ENCODE measurements around the gene KIAA0232.

The KIAA0232 gene

GRCh38 chr4:6849691-6850090, 67.2 kb downstream of the KIAA0232 start:
- DNase-seq (ENCODE audit: low read depth in 3 of 3), result no peak

GRCh38 chr4:6851431-6851830, 68.9 kb downstream of the KIAA0232 start:
- no peak for DNase-seq (ENCODE audit: low read depth in 3 of 3)

DNA sequence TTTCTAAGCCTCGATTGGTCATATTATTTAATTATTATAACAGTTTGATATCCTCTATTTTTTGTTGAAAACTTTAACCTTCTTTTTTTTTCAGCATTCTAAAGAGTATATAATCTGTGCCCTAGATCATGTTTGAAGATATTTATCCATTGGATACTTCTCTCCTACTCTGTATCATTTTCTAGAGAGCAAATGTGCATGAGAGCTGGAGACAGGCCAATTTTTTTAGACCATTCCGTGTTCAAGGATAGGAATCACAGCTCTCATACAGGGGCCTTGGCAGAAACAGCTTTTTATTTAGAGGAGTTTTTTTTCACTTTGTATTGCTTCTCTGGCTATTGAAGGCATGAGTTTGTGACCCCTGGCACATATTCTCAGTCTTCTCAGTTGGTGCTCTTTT, 69.4 kb downstream of the KIAA0232 start:
- DNase-seq (ENCODE audit: low read depth in 3 of 3), result no peak

GRCh38 chr4:6852582-6852981, 70.1 kb downstream of the KIAA0232 start:
- DNase-seq (ENCODE audit: low read depth in 3 of 3), result no peak

- DNase-seq (ENCODE audit: low read depth in 3 of 3), result no peak
Measured at GRCh38 chr4:6854098-6854744, 71.7 kb downstream of the KIAA0232 start.

GRCh38 chr4:6855692-6856297, 73.3 kb downstream of the KIAA0232 start:
- DNase-seq (ENCODE audit: low read depth in 3 of 3), result peak in 1 of 3 experiments; percentile 25

DNA sequence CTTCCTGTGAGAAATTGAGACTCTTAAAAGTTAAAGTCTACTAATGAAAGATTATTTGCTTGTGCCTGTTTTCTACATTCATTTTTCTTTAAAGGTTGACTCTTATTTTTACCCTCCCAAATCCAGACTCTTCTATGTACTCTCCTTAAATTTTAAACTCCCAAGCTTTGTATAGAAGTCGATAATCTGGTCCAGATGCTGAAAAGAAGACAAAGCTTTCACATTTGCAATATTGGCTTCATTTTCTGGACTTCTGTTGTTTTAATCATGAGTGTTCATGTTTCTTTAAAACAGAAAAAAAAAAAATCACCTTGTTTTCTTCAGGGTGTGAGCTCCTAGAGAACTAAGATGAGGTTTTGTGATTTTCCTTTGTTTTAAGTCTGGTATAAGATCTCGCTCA, 73.9 kb downstream of the KIAA0232 start:
- no peak for DNase-seq (ENCODE audit: low read depth in 3 of 3)

DNA sequence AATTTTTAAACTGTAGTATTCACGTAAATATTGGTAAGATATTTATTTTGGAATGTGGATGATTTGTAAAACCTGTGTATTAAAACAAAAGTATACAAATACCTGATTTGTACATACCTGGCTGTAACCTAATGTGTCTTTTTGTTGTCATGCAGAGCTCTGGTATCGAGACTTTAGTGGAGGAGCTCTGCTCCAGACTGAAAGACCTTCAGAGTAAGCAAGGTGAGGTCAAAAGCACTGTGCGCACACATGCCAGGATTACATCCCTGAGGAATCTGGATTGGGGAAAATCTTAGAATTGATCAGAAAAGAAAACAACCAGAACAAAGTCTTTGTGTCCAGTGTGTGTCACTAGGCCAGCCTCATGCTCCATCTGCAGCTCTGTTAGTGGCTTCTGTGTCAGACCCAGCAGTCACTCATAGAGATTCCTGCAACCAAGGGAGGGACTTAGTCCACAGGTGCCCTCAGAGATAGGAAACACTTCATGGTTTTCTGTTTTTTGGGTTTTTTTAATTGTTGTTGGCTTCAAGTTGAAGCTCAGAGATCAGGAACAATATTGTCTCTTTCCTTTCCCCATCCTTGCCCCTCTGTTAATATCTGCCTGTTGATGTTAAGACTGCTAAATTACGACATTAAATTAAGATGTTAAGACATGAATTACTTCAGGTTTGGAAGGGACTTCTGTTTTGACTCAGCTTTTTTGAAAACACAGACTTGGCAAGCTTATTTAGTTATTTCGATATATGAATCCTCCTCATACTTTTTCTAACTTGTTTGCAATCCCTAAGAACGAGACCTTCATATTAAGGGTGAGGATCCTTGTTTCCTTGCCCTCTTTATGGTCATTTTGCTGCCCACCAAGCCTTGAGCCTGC, 74.7 kb downstream of the KIAA0232 start:
- no peak for DNase-seq (ENCODE audit: low read depth in 3 of 3)

DNA sequence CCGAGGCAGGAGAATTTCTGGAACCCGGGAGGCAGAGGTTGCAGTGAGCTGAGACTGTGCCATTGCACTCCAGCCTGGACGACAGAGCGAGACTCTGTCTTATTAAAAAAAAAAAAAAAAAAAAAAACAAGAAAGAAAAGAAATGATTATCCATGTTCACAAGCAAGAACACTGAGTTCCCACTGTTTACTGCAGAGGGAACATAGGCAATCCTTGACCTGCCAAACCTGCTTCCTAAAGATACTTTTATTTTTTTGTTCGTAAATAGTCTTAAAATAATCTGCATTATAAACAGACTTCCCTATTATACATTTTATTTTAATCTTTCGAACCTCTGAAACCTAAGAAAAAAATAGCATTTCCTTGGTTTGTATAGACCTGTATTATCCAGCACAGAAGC, 76.5 kb downstream of the KIAA0232 start:
- no peak for DNase-seq (ENCODE audit: low read depth in 3 of 3)

- DNase-seq (ENCODE audit: low read depth in 3 of 3), result no peak
Measured at GRCh38 chr4:6859543-6859942, 77.0 kb downstream of the KIAA0232 start.

DNA sequence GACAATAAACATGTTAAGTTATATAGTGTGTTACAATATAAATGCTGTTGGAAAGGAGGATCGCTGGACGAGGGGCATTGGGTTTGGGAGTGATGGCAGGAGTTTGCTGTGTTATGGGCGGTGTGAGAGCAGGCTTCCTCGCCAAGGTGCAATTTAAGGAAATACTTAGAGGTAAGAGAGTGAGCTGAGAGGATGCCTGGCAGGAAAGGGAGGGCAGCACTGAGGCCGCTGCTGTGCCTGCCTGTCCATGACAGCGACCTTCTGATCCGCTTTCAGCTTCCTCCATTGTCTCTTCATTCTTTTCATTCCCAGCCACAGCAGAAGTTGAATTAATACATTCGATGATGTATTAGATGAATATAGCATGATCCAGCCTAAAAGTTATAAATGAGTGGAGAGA, 85.9 kb downstream of the KIAA0232 start:
- no peak for DNase-seq (ENCODE audit: low read depth in 3 of 3)

DNA sequence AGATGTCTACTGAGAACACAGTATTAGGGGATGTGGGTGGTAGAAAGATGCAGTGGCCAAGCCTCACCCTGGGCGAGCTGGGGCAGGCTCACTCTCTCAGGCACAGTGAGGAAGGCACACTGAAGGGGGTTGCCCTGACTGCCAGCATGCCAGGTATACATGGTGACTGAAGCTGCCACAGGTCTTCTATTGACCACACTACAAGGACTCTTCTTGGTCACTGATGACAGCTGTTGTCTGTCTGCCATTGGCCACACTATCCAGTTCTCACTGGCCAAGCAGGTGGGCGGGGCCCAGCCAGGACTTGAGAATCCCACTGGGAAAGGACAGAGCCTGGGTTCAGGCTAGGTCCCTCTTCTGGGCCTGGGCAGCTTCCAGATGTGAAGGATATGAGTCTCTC, 87.4 kb downstream of the KIAA0232 start:
- no peak for DNase-seq (ENCODE audit: low read depth in 3 of 3)

- no peak for DNase-seq (ENCODE audit: low read depth in 3 of 3)
Measured at GRCh38 chr4:6873291-6873690, 90.8 kb downstream of the KIAA0232 start.

DNA sequence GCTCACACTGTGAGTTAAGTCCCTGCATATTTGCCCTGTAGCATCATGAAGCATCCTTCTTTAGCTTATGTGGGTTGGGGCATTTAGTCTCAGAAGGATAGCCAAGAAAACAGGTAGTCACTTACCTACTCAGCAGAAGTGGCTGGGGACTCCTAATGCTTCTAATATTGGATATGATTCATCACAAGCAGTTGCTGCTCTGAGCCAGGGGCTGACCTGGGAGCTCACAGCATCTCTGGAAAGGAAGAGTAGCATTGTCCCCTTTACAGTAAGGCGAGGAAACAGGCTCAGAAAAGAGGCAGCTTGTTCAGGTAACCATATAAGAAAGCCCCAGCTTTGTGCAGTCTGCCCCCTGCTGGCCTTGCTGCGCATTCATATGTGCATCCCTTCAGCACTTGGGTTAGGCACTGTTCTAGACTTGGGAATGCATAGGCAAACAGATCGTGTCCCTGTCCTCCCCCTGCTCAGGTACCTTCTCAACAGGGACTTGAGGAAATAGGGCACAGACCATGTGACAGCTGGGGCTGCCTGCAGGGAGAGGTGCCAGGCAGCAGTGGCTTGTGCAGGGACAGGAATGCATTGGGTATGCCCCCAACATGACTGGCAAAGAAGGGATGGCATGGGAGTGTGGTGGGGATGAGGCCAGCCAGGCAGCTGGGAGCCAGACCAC, 91.4 kb downstream of the KIAA0232 start:
- peak; percentile 65 to 79 (median 67) for DNase-seq (ENCODE audit: low read depth in 3 of 3)

- no peak for DNase-seq (ENCODE audit: low read depth in 3 of 3)
Measured at GRCh38 chr4:6874981-6875380, 92.5 kb downstream of the KIAA0232 start.

GRCh38 chr4:6875431-6875831, 92.9 kb downstream of the KIAA0232 start:
- no peak for DNase-seq (ENCODE audit: low read depth in 3 of 3)

DNA sequence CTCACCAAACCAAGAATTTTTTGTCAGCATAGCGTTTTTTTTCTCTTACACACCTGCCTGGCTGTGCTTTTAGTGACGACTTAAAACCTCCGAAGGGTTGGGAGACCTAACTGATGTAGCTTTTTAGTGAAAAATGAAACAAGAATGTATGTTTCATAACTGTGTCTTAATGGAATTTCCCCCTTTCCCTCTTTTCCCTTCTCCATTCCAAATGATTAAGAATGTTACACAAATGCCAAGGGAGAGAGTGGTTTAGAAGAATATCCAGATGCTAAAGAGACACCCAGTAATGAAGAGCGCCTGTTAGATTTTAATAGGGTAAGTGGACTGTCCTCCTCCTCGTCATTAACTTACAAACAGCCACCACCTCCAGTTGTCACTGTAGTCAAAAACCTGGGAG, 93.9 kb downstream of the KIAA0232 start:
- no peak for DNase-seq (ENCODE audit: low read depth in 3 of 3)

GRCh38 chr4:6877067-6877466, 94.5 kb downstream of the KIAA0232 start:
- no peak for DNase-seq (ENCODE audit: low read depth in 3 of 3)

GRCh38 chr4:6878451-6879059, 96.0 kb downstream of the KIAA0232 start:
- no peak for DNase-seq (ENCODE audit: low read depth in 3 of 3)

GRCh38 chr4:6880691-6881090, 98.2 kb downstream of the KIAA0232 start:
- no peak for DNase-seq (ENCODE audit: low read depth in 3 of 3)

DNA sequence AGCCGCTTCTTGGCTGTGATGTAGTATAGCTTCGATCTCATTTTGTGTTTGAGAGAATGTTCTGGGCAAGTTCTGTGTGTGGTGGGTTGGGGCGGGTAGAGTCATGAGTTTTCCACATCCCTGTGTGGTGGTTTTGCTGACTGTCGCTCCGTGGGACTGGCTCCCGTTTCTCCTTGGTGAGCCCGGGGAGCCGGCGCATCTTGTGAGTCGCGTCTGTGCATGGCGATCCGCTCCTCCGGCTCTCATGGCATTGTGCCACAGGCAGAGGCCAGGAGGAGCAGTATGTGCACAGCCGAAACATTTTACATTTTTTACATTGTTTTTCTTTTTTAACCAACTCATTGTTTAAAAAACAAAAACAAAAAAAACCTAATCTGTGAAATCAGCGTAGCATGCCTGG, 99.4 kb downstream of the KIAA0232 start:
- no peak for DNase-seq (ENCODE audit: low read depth in 3 of 3)

DNA sequence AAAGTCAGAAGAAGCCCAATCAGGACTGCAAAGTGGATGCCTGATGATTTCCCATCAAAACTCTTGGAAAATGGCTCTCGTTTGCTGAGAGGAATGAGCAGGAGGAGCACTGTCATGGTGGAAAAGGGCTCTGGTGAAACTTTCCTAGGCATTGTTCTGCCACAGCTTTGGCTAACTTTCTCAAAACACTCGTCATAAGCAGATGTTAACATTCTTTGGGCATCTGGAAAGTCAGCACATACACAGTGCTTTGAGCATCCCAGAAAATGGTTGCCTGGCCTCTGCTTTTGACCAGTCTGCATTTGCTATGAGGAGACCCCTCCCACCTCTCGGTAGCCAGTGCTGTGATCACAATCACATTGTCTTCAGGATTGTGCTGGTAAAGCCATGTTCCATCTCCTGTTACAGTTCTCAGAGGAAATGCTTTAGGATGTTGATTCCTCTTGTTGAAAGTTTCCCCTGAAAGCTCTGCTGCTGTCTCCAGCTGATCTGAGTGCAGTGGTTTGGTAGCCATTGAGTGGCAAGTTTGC, 101.9 kb downstream of the KIAA0232 start:
- DNase-seq (ENCODE audit: low read depth in 3 of 3), result no peak

Data from stimulated activated CD4-positive, alpha-beta T cell treated with anti-CD3 and anti-CD28 coated beads, TNF-alpha, amount 100 ng/mL, for 24 hours (primary cell).